HCT116 (cell line): Measurements from ENCODE around the gene PGGHG. TPM values are rescaled to one million over a fixed set of nuclear protein-coding genes. Genes with fewer than 3 reads are reported as not detected.

ENCODE experiments used
- ATAC-seq: fragments of 200-7000 bp; cut with Tn5 transposase; 2 replicates; pipeline ENCODE4 v1.9.1; 2020; ENCODE audit warnings: mild to moderate bottlenecking, moderate library complexity
- BruUV-seq: library from RNA; stranded (reverse); fragments of 400-500 nt; replicated peaks from 2 replicates; lab custom pipeline; 2021; lab: Mats Ljungman, UMichigan
- CTCF ChIA-PET: fragments of 300-600 bp; sonication (Branson Sonifier 250); formaldehyde crosslinking; loops from one replicate; lab custom pipeline; 2021; ENCODE audit warnings: antibody characterized with exemption; lab: Charles Lee
- POLR2A ChIA-PET: fragments of 300-600, 350-600 bp; sonication (Branson Sonifier 250); formaldehyde crosslinking; loops from one replicate; lab custom pipeline; 2021; ENCODE audit warnings: antibody characterized with exemption; lab: Charles Lee
- RAD21 ChIA-PET, 2 experiments: fragments of 300-600 bp; sonication (Branson Sonifier 250); formaldehyde crosslinking; loops; one replicate each; lab custom pipeline; 2023; ENCODE audit warnings: low total read pairs in 2 of 2; ENCODE audit not compliant: uncharacterized antibody in 2 of 2, unreplicated experiment in 2 of 2, low non-redundant PET in 1 of 2; lab: Charles Lee
- DNase-seq: peaks from one replicate; pipeline ENCODE4 v3.0.0-alpha.2; 2010; ENCODE audit warnings: low read depth, low spot score
- H2AFZ ChIP-seq: fragments of 200-600 bp; shearing (Covaris generic), sonication (generic); 2 replicates; pipeline ENCODE4 v1.6.1; 2017; ENCODE audit warnings: low read depth, mixed run types, mixed read lengths, antibody characterized with exemption, low read length; ENCODE audit not compliant: poor library complexity, severe bottlenecking
- H3K27ac ChIP-seq: 2 replicates; pipeline ENCODE4 v1.5.1; 2012; ENCODE audit warnings: low read depth, low read length
- H3K27me3 ChIP-seq: fragments of 200-600 bp; sonication (generic); 2 replicates; pipeline ENCODE4 v1.6.1; 2016; ENCODE audit warnings: mixed run types, low read length, mixed read lengths; ENCODE audit not compliant: insufficient read depth
- H3K36me3 ChIP-seq, 2 experiments: fragments of 200-500 bp in 1 of 2; fragments of 200-600 bp in 1 of 2; sonication (Bioruptor generic) in 1 of 2; sonication (generic) in 1 of 2; 2 replicates each; pipeline versions ENCODE4 v1.5.1 to v1.6.1; 2014 to 2016; ENCODE audit warnings: low read length in 2 of 2, inconsistent platforms in 1 of 2, mixed read lengths in 1 of 2, mixed run types in 1 of 2; ENCODE audit not compliant: insufficient read depth in 2 of 2, control insufficient read depth in 1 of 2
- H3K4me1 ChIP-seq, 2 experiments: fragments of 200-600 bp in 1 of 2; sonication (generic) in 1 of 2; 2 replicates each; pipeline versions ENCODE4 v1.5.1 to v1.6.1; 2012 to 2017; ENCODE audit warnings: low read length in 2 of 2, inconsistent platforms in 1 of 2, mild to moderate bottlenecking in 1 of 2, mixed read lengths in 1 of 2, mixed run types in 1 of 2, moderate library complexity in 1 of 2; ENCODE audit not compliant: insufficient read depth in 2 of 2, control insufficient read depth in 1 of 2
- H3K4me2 ChIP-seq: fragments of 200-600 bp; sonication (generic); 2 replicates; pipeline ENCODE4 v1.6.1; 2017; ENCODE audit warnings: mixed run types, low read length, mixed read lengths
- H3K4me3 ChIP-seq, 2 experiments: fragments of 200-600 bp in 1 of 2; sonication (generic) in 1 of 2; replicated peaks in 1 of 2; 2 replicates each; pipeline ENCODE4 v1.5.1; 2011 to 2016; ENCODE audit warnings: low read length in 2 of 2, control low read depth in 1 of 2, low read depth in 1 of 2, mild to moderate bottlenecking in 1 of 2, mixed read lengths in 1 of 2, mixed run types in 1 of 2
- H3K79me2 ChIP-seq: fragments of 200-600 bp; sonication (generic); 2 replicates; pipeline ENCODE4 v1.6.1; 2017; ENCODE audit warnings: mild to moderate bottlenecking, mixed run types, low read length, moderate library complexity, mixed read lengths; ENCODE audit not compliant: insufficient read depth
- H3K9ac ChIP-seq: fragments of 200-600 bp; sonication (generic); 2 replicates; pipeline ENCODE4 v1.6.1; 2016; ENCODE audit warnings: low read length, mixed read lengths
- H3K9me2 ChIP-seq: fragments of 200-600 bp; sonication (generic), shearing (Covaris generic); 2 replicates; pipeline ENCODE4 v1.6.1; 2017; ENCODE audit warnings: mixed run types, mild to moderate bottlenecking, moderate library complexity; ENCODE audit not compliant: insufficient read depth
- H3K9me3 ChIP-seq, 2 experiments: fragments of 200-500 bp in 1 of 2; fragments of 200-600 bp in 1 of 2; sonication (Bioruptor generic) in 1 of 2; sonication (generic) in 1 of 2; 2 replicates each; pipeline ENCODE4 v1.6.1; 2014 to 2017; ENCODE audit warnings: low read length in 2 of 2, mixed read lengths in 2 of 2, inconsistent platforms in 1 of 2, low read depth in 1 of 2, mild to moderate bottlenecking in 1 of 2, mixed run types in 1 of 2, moderate library complexity in 1 of 2; ENCODE audit not compliant: control insufficient read depth in 1 of 2, insufficient read depth in 1 of 2
- H4K20me1 ChIP-seq: fragments of 200-600 bp; sonication (generic), shearing (Covaris generic); 2 replicates; pipeline ENCODE4 v1.6.1; 2017; ENCODE audit warnings: mixed run types, mild to moderate bottlenecking, moderate library complexity; ENCODE audit not compliant: insufficient read depth
- CBX3 ChIP-seq: IDR thresholded peaks from 2 replicates; pipeline ENCODE4 v1.6.1; 2012; ENCODE audit warnings: low read depth
- EGR1 ChIP-seq: IDR thresholded peaks from 2 replicates; pipeline ENCODE4 v1.6.1; 2012; ENCODE audit warnings: low read depth
- EZH2phosphoT487 ChIP-seq: fragments of 200-600 bp; IDR thresholded peaks from 2 replicates; pipeline ENCODE4 v1.6.1; 2018; ENCODE audit warnings: antibody characterized with exemption, borderline replicate concordance
- FOSL1 ChIP-seq: IDR thresholded peaks from 2 replicates; pipeline ENCODE4 v1.6.1; 2012; ENCODE audit warnings: low read depth
- YY1 ChIP-seq: IDR thresholded peaks from 2 replicates; pipeline ENCODE4 v1.6.1; 2011; ENCODE audit warnings: low read length, low read depth, moderate library complexity, mild to moderate bottlenecking; ENCODE audit not compliant: insufficient replicate concordance; ENCODE audit errors: extremely low read depth
- ZBTB33 ChIP-seq: IDR thresholded peaks from 2 replicates; pipeline ENCODE4 v1.6.1; 2011; ENCODE audit warnings: mild to moderate bottlenecking, low read length, moderate library complexity; ENCODE audit not compliant: insufficient replicate concordance; ENCODE audit errors: extremely low read depth
- intact Hi-C: fragments of 100-400 bp; cut with micrococcal nuclease; formaldehyde crosslinking; loops from 2 replicates; pipeline ENCODE4 v1.10.0; 2022
- total RNA-seq: library from RNA; stranded (reverse); gene quantifications from one replicate; pipeline ENCODE4 v1.2.1, GENCODE V29; 2021; ENCODE audit not compliant: unreplicated experiment

The PGGHG gene
- total RNA-seq, 1 experiment from 2014 or later = 57.5 TPM

GRCh38 chr11:303363-303762 lies 14.4 kb downstream of the PGGHG start:
- POLR2A ChIA-PET = no interaction called here
- Histone ChIP-seq H3K4me2 (no peak overlapping the region), H3K27me3 (no peaks in the 10 kb centered on the region), H2AFZ (no peak overlapping the region), H3K27ac (no peak overlapping the region), H3K9ac (no peak overlapping the region), H3K4me1 (peaks cover 0 to 9% of the 10 kb centered on the region in 2 experiments; a peak in 1 of 4 replicates), H3K9me3 (no peaks in the 10 kb centered on the region), H4K20me1 (no peaks in the 10 kb centered on the region), H3K79me2 (no peaks in the 10 kb centered on the region), H3K36me3 (no peaks in the 10 kb centered on the region), H3K4me3 (no peak overlapping the region), H3K9me2 (no peaks in the 10 kb centered on the region)
- no TSS peak for BruUV-seq
- no peak for DNase-seq
- RAD21 ChIA-PET = no interaction called here
- no peak for ATAC-seq
- CTCF ChIA-PET = no interaction called here
- intact Hi-C loops = loop anchor here (5.0 to 10.0 kb wide), 2 partner anchors 54 to 91 kb away; partner anchors contain the start of gene PKP3
- no peak for TF ChIP-seq FOSL1
- no peak for TF ChIP-seq EZH2phosphoT487
- TF ChIP-seq EGR1 = no peak
- TF ChIP-seq YY1 = no peak

GRCh38 chr11:304061-304506 lies 15.2 kb downstream of the PGGHG start:
- Histone ChIP-seq H3K79me2 (no peaks in the 10 kb centered on the region), H3K36me3 (no peaks in the 10 kb centered on the region), H4K20me1 (no peaks in the 10 kb centered on the region), H3K27me3 (no peaks in the 10 kb centered on the region), H3K4me3 (no peak overlapping the region), H2AFZ (no peak overlapping the region), H3K4me2 (no peak overlapping the region), H3K4me1 (peaks cover 3 to 13% of the 10 kb centered on the region in 2 experiments), H3K9me2 (no peaks in the 10 kb centered on the region), H3K9ac (no peak overlapping the region), H3K9me3 (no peaks in the 10 kb centered on the region), H3K27ac (no peak overlapping the region)
- POLR2A ChIA-PET = no interaction called here
- BruUV-seq = no TSS peak
- no peak for DNase-seq
- intact Hi-C loops = loop anchor here (5.0 to 10.0 kb wide), 2 partner anchors 53 to 91 kb away; partner anchors contain the start of gene PKP3
- CTCF ChIA-PET = interaction anchor here (0.8 to 2.8 kb wide), 2 partner anchors 13 to 144 kb away, joined by 4 to 10 read pairs; no protein-coding TSS in a partner anchor
- RAD21 ChIA-PET = interaction anchor here in 1 of 2 experiments (0.6 kb wide), 1 partner anchor 52 kb away, joined by 5 read pairs; no protein-coding TSS in a partner anchor
- no peak for TF ChIP-seq ZBTB33
- no peak for TF ChIP-seq CBX3
- no peak for ATAC-seq
